ENCODE data around the gene MON1B. TPM values are rescaled to one million over a fixed set of nuclear protein-coding genes. Genes with fewer than 3 reads are reported as not detected.

Gene MON1B
- total RNA-seq, 1 experiment from 2014 or later: 49.1 TPM

GRCh38 chr16:77190478-77191258 lies at the start of gene MON1B (continued):
- TF ChIP-seq PRDM15 (CRISPR knock-in tag; IDR thresholded peaks at IDR 0.05) (no peak), RELA (CRISPR knock-in tag; IDR thresholded peaks at IDR 0.05; ENCODE audit: borderline replicate concordance) (no peak), NFE2L1 (CRISPR knock-in tag; IDR thresholded peaks at IDR 0.05) (peak; percentile 75; the same call in 1 of the 2 replicates), HMGXB4 (CRISPR knock-in tag; IDR thresholded peaks at IDR 0.05) (no peak), MLX (CRISPR knock-in tag; IDR thresholded peaks at IDR 0.05) (no peak), ELF4 (CRISPR knock-in tag; IDR thresholded peaks at IDR 0.05; ENCODE audit: low read depth) (no peak), USF1 (CRISPR knock-in tag; IDR thresholded peaks at IDR 0.05) (0 out of 2 replicates have a peak, but pooled peaks have one; percentile 1), FOXK1 (CRISPR knock-in tag; IDR thresholded peaks at IDR 0.05) (peak; percentile 43; the same call in 1 of the 2 replicates), ZSCAN18 (CRISPR knock-in tag; IDR thresholded peaks at IDR 0.05) (no peak), CREM (CRISPR knock-in tag; IDR thresholded peaks at IDR 0.05) (no peak), IRF1 (CRISPR knock-in tag; IDR thresholded peaks at IDR 0.05) (no peak), JAZF1 (CRISPR knock-in tag; IDR thresholded peaks at IDR 0.05) (no peak), GABPB1 (CRISPR knock-in tag; IDR thresholded peaks at IDR 0.05) (peak; percentile 37; the same call in 1 of the 2 replicates), E2F4 (CRISPR knock-in tag; IDR thresholded peaks at IDR 0.05; ENCODE audit: borderline replicate concordance, low read depth) (no peak), PRRX2 (CRISPR knock-in tag; IDR thresholded peaks at IDR 0.05) (no peak), SP1 (CRISPR knock-in tag; conservative IDR thresholded peaks at IDR 0.05) (peak; percentile 51; the same call in 1 of the 2 replicates), JUN (CRISPR knock-in tag; IDR thresholded peaks at IDR 0.05) (0 out of 2 replicates have a peak, but pooled peaks have one; percentile 16), SMAD4 (CRISPR knock-in tag; IDR thresholded peaks at IDR 0.05) (no peak), ATF2 (CRISPR knock-in tag; IDR thresholded peaks at IDR 0.05; ENCODE audit: borderline replicate concordance, low read depth) (no peak), ZNF219 (CRISPR knock-in tag; IDR thresholded peaks at IDR 0.05; ENCODE audit: borderline replicate concordance) (no peak), ZNF317 (CRISPR knock-in tag; IDR thresholded peaks at IDR 0.05; ENCODE audit: borderline replicate concordance, low read depth) (no peak), ZNF232 (CRISPR knock-in tag; IDR thresholded peaks at IDR 0.05) (0 out of 2 replicates have a peak, but pooled peaks have one; percentile 25), ZNF425 (CRISPR knock-in tag; conservative IDR thresholded peaks at IDR 0.05) (no peak)

All from WTC11 (cell line).